ENCODE data around the gene C2CD2. TPM values are rescaled to one million over a fixed set of nuclear protein-coding genes. Genes with fewer than 3 reads are reported as not detected.

Gene C2CD2
- total and polyA plus RNA-seq, 2 of the 4 experiments (the other 2 are of a cell fraction) = 15.6 to 25.3 TPM

DNA sequence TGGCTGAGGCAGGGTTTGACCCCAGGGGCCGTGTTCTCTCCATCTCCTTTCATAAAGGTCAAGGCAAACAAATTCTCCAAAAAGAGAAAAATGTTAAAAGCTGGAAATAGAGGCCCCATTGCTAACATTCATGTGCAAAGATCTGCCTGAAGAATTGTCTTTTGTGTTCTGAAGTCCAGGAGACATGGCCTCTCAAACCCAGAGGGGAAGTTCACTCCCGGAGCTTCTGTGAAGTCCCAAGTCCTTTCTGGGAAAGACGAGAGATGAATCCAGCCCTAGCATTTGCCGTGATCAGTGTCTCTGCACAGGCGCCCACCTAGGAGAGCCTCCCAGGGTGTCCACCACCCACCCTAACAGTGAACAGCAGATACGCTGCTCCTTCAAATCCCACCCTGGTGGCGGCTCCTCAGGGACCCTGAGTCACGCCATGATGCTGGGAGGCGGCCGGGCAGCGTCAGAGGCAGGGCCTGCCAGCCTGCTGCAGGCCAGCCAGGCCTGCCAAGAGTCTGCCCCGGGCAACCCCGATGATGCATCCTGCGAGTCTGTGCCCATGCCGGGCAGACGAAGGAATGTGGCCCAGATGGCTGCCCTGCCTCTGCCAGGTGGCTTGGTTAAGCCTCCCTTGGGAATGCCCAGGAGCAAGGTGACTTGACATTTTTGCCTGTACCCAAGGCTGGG, 5.2 kb upstream of the C2CD2 start:
- intact Hi-C loops (cut with micrococcal nuclease) = loop anchor here (5.0 kb wide), 1 partner anchor 158 kb away; no protein-coding TSS in a partner anchor
- CTCF ChIA-PET = no interaction called here
- Histone ChIP-seq H3K27me3 (ENCODE audit: control insufficient read depth, insufficient read depth, low read length) (0 out of 2 replicates have a peak, but pooled peaks cover 1% of the 10 kb centered on the region), H3K9me1 (ENCODE audit: insufficient read depth, low read length) (peaks cover 30% of the 10 kb centered on the region), H4K91ac (ENCODE audit: insufficient read depth, low read depth, low read length) (peak overlapping the region; percentile 86), H3K4me1 (ENCODE audit: control insufficient read depth, insufficient read depth, low read length) (peaks cover 19% of the 10 kb centered on the region), H2BK15ac (ENCODE audit: low read depth, low read length) (peak overlapping the region; percentile 90; the same call in 1 of the 3 replicates), H3K14ac (replicated peaks; ENCODE audit: low read depth, low read length) (peak overlapping the region; percentile 70), H3K4me2 (ENCODE audit: low read depth, low read length) (no peak overlapping the region), H3K4me3 (ENCODE audit: insufficient read depth, low read depth, low read length) (no peak overlapping the region), H3K18ac (ENCODE audit: low read depth, low read length) (no peak overlapping the region), H2AFZ (replicated peaks; ENCODE audit: low read length, poor library complexity) (peak overlapping the region; percentile 39), H4K8ac (ENCODE audit: low read depth in 2 of 2, low read length in 2 of 2) (peak overlapping the region in 1 of 2 experiments; percentile 79; a peak in 2 of 4 replicates), H4K5ac (ENCODE audit: low read depth, low read length) (no peak overlapping the region), H2AK9ac (replicated peaks; ENCODE audit: low read depth, low read length, poor library complexity) (peak overlapping the region; percentile 51), H2BK120ac (ENCODE audit: low read depth, low read length) (peak overlapping the region; percentile 87), H2BK20ac (ENCODE audit: low read depth, low read length) (peak overlapping the region; percentile 96), H3K27ac (ENCODE audit: insufficient read depth, low read length) (no peak overlapping the region), H3K36me3 (ENCODE audit: control insufficient read depth, insufficient read depth, low read length) (no peaks in the 10 kb centered on the region), H2BK5ac (ENCODE audit: low read depth, low read length, poor library complexity, severe bottlenecking) (peak overlapping the region; percentile 7), H3K4ac (ENCODE audit: low read depth, low read length) (peak overlapping the region; percentile 96; the same call in 1 of the 2 replicates), H3K79me1 (ENCODE audit: low read depth in 1 of 2, low read length in 2 of 2) (peaks cover 0 to 15% of the 10 kb centered on the region in 2 experiments; a peak in 2 of 4 replicates), H3K9ac (ENCODE audit: low read depth, low read length) (no peak overlapping the region), H2AK5ac (ENCODE audit: low read depth, low read length) (peak overlapping the region; percentile 97), H3K23ac (ENCODE audit: low read depth, low read length) (no peak overlapping the region), H3K56ac (ENCODE audit: extremely low read depth, insufficient read depth, low read length) (no peak overlapping the region), H3K9me3 (ENCODE audit: control insufficient read depth, insufficient read depth, low read length) (no peaks in the 10 kb centered on the region), H4K20me1 (ENCODE audit: insufficient read depth, low read length) (no peaks in the 10 kb centered on the region)
- TF ChIP-seq, protein P1, sequence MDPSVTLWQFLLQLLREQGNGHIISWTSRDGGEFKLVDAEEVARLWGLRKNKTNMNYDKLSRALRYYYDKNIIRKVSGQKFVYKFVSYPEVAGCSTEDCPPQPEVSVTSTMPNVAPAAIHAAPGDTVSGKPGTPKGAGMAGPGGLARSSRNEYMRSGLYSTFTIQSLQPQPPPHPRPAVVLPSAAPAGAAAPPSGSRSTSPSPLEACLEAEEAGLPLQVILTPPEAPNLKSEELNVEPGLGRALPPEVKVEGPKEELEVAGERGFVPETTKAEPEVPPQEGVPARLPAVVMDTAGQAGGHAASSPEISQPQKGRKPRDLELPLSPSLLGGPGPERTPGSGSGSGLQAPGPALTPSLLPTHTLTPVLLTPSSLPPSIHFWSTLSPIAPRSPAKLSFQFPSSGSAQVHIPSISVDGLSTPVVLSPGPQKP (IDR thresholded peaks at IDR 0.05; ENCODE audit: borderline replicate concordance, low read depth, low read length) = no peak
- 0 out of 2 replicates have a peak, but pooled peaks have one; percentile 19 for TF ChIP-seq NFE2L2 (IDR thresholded peaks at IDR 0.05; ENCODE audit: low read depth, low read length)
- dilution Hi-C loops (cut with HindIII; ENCODE audit: low sequenced_read_pairs, unreplicated experiment) = no loop called here
- no TSS peak for BruUV-seq (replicated peaks)
- in situ Hi-C loops (cut with MboI; ENCODE audit: low sequenced_read_pairs) = no loop called here
- 95% methylated on average over 13 of the region's 16 CpGs; no CpG with 5 or more reads in 1 of the 2 experiments for WGBS, 2 experiments (ENCODE audit: extremely low coverage in 2 of 2, insufficient read length in 1 of 2)
- ATAC-seq (ENCODE audit: low read depth) = no peak
- POLR2A ChIA-PET (ENCODE audit: unreplicated experiment) = no interaction called here
- no peak for DNase-seq
